HEK293 (cell line): ENCODE measurements around the gene NPFF.

Experiments
- BCL11A ChIP-seq: fragments of 450-650 bp; formaldehyde crosslinking; IDR thresholded peaks from 2 replicates; pipeline ENCODE4 v1.5.1; 2016; ENCODE audit warnings: low read depth, missing biosample characterization, missing genetic modification characterization
- GLIS1 ChIP-seq: fragments of 450-650 bp; formaldehyde crosslinking; IDR thresholded peaks from 2 replicates; pipeline ENCODE4 v1.5.1; 2016; ENCODE audit warnings: missing biosample characterization, missing genetic modification characterization
- KLF1 ChIP-seq: fragments of 450-650 bp; formaldehyde crosslinking; IDR thresholded peaks from 2 replicates; pipeline ENCODE4 v1.5.1; 2016; ENCODE audit warnings: missing biosample characterization, missing genetic modification characterization
- KLF8 ChIP-seq: fragments of 450-650 bp; formaldehyde crosslinking; IDR thresholded peaks from 2 replicates; pipeline ENCODE4 v1.5.1; 2016; ENCODE audit warnings: missing biosample characterization, missing genetic modification characterization
- PRDM1 ChIP-seq: fragments of 450-650 bp; formaldehyde crosslinking; IDR thresholded peaks from 2 replicates; pipeline ENCODE4; 2016; ENCODE audit warnings: missing biosample characterization, missing genetic modification characterization
- SP2 ChIP-seq: fragments of 450-650 bp; formaldehyde crosslinking; IDR thresholded peaks from 2 replicates; pipeline ENCODE4 v1.5.1; 2016; ENCODE audit warnings: missing biosample characterization, missing genetic modification characterization
- SP3 ChIP-seq: fragments of 450-650 bp; formaldehyde crosslinking; IDR thresholded peaks from 2 replicates; pipeline ENCODE4 v1.5.1; 2016; ENCODE audit warnings: missing biosample characterization, missing genetic modification characterization
- ZBTB48 ChIP-seq: fragments of 450-650 bp; formaldehyde crosslinking; IDR thresholded peaks from 2 replicates; pipeline ENCODE4 v1.5.1; 2016; ENCODE audit warnings: missing biosample characterization, missing genetic modification characterization
- ZNF335 ChIP-seq: fragments of 450-650 bp; formaldehyde crosslinking; conservative IDR thresholded peaks from 2 replicates; pipeline ENCODE4 v1.5.1; 2016; ENCODE audit warnings: missing biosample characterization, missing genetic modification characterization
- ZNF510 ChIP-seq: fragments of 450-650 bp; formaldehyde crosslinking; IDR thresholded peaks from 2 replicates; pipeline ENCODE4 v1.5.1; 2018; ENCODE audit warnings: mild to moderate bottlenecking, missing genetic modification characterization, missing biosample characterization; ENCODE audit not compliant: insufficient replicate concordance
- ZNF561 ChIP-seq: fragments of 450-650 bp; IDR thresholded peaks from 2 replicates; pipeline ENCODE4 v1.5.1; 2018; ENCODE audit warnings: missing biosample characterization, missing genetic modification characterization, borderline replicate concordance
- ZNF585B ChIP-seq: fragments of 450-650 bp; formaldehyde crosslinking; IDR thresholded peaks from 2 replicates; pipeline ENCODE4 v1.5.1; 2016; ENCODE audit warnings: missing biosample characterization, missing genetic modification characterization
- ZNF624 ChIP-seq: fragments of 450-650 bp; formaldehyde crosslinking; IDR thresholded peaks from 2 replicates; pipeline ENCODE4 v1.5.1; 2017; ENCODE audit warnings: missing biosample characterization, missing genetic modification characterization
- ZNF777 ChIP-seq: fragments of 450-650 bp; formaldehyde crosslinking; IDR thresholded peaks from 2 replicates; pipeline ENCODE4 v1.5.1; 2017; ENCODE audit warnings: missing biosample characterization, missing genetic modification characterization, borderline replicate concordance
- TF ChIP-seq, protein P1 (sequence below): fragments of 450-650 bp; formaldehyde crosslinking; IDR thresholded peaks from 2 replicates; pipeline ENCODE4 v1.5.1; 2016; ENCODE audit warnings: missing biosample characterization, missing genetic modification characterization, borderline replicate concordance
- TF ChIP-seq, protein P2 (sequence below): fragments of 450-650 bp; formaldehyde crosslinking; IDR thresholded peaks from 2 replicates; pipeline ENCODE4 v1.5.1; 2016; ENCODE audit warnings: missing biosample characterization, missing genetic modification characterization
- TF ChIP-seq, protein P3 (sequence below): fragments of 450-650 bp; formaldehyde crosslinking; IDR thresholded peaks from 2 replicates; pipeline ENCODE4; 2016; ENCODE audit warnings: missing biosample characterization, missing genetic modification characterization
- TF ChIP-seq, protein P4 (sequence below): fragments of 450-650 bp; formaldehyde crosslinking; IDR thresholded peaks from 2 replicates; pipeline ENCODE4 v1.5.1; 2016; ENCODE audit warnings: missing biosample characterization, missing genetic modification characterization
- TF ChIP-seq, protein P5 (sequence below): fragments of 450-650 bp; formaldehyde crosslinking; IDR thresholded peaks from 2 replicates; pipeline ENCODE4 v1.5.1; 2017; ENCODE audit warnings: missing biosample characterization, missing genetic modification characterization
- TF ChIP-seq, protein P6 (sequence below): fragments of 450-650 bp; formaldehyde crosslinking; optimal IDR thresholded peaks from 2 replicates; pipeline ENCODE3; 2016; ENCODE audit warnings: missing biosample characterization, mild to moderate bottlenecking, missing genetic modification characterization
- TF ChIP-seq, protein P7 (sequence below): fragments of 450-650 bp; formaldehyde crosslinking; IDR thresholded peaks from 2 replicates; pipeline ENCODE4 v1.5.1; 2016; ENCODE audit warnings: missing biosample characterization, missing genetic modification characterization, borderline replicate concordance

NPFF gene

DNA sequence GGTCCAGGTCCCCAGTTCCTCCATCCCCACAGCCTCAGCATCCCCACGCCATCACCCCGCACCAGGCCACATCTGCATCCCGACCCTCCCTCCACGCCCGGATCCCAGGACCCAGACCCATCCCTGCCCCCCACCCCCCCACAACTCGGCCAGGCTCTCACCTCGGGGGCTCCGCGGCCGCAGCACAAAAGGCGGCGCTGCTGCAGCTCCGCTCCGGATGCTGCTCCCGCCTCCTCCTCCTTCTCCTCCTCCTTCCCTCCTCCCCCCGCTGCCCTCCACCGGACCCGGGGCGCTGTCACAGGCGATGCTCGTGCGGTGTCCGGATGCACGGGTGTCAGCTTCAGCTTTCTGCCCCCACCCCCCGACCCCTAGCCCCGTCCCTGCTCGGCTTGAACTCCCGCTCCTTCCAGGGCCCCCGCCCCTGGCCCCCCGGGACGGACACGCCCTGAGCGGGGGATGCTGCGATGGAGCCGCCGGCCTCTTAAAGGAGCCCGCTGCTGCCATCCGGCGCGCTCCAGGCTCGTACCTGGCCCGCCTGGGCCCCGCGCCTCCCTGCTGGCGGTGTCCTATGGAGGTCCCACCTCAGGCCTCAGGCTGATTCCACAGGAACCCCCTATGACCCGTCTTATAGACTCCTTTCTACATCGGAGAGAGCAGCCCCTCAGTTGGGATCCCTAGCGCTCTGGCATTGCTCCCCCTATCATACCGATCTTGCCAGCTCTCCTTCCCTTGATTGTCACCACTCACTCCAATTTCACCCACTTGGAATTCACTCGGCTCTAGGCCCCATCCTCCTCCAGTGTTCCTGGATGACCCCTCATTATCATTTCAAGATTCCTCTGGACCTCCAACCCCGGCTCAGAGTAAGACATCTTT lies 7.8 kb downstream of the NPFF start, which contains the start of gene MAP3K12 (continued):
- TF ChIP-seq, protein P1, sequence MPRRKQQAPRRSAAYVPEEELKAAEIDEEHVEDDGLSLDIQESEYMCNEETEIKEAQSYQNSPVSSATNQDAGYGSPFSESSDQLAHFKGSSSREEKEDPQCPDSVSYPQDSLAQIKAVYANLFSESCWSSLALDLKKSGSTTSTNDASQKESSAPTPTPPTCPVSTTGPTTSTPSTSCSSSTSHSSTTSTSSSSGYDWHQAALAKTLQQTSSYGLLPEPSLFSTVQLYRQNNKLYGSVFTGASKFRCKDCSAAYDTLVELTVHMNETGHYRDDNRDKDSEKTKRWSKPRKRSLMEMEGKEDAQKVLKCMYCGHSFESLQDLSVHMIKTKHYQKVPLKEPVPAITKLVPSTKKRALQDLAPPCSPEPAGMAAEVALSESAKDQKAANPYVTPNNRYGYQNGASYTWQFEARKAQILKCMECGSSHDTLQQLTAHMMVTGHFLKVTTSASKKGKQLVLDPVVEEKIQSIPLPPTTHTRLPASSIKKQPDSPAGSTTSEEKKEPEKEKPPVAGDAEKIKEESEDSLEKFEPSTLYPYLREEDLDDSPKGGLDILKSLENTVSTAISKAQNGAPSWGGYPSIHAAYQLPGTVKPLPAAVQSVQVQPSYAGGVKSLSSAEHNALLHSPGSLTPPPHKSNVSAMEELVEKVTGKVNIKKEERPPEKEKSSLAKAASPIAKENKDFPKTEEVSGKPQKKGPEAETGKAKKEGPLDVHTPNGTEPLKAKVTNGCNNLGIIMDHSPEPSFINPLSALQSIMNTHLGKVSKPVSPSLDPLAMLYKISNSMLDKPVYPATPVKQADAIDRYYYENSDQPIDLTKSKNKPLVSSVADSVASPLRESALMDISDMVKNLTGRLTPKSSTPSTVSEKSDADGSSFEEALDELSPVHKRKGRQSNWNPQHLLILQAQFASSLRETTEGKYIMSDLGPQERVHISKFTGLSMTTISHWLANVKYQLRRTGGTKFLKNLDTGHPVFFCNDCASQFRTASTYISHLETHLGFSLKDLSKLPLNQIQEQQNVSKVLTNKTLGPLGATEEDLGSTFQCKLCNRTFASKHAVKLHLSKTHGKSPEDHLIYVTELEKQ, result peak; percentile 60; the same call in 1 of the 2 replicates
- TF ChIP-seq ZBTB48 (tag by site-specific recombination), result peak; percentile 61; the same call in 1 of the 2 replicates
- TF ChIP-seq, protein P2, sequence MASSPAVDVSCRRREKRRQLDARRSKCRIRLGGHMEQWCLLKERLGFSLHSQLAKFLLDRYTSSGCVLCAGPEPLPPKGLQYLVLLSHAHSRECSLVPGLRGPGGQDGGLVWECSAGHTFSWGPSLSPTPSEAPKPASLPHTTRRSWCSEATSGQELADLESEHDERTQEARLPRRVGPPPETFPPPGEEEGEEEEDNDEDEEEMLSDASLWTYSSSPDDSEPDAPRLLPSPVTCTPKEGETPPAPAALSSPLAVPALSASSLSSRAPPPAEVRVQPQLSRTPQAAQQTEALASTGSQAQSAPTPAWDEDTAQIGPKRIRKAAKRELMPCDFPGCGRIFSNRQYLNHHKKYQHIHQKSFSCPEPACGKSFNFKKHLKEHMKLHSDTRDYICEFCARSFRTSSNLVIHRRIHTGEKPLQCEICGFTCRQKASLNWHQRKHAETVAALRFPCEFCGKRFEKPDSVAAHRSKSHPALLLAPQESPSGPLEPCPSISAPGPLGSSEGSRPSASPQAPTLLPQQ (tag by site-specific recombination), result peak; percentile 85
- TF ChIP-seq ZNF624 (tag by site-specific recombination), result no peak
- TF ChIP-seq, protein P3, sequence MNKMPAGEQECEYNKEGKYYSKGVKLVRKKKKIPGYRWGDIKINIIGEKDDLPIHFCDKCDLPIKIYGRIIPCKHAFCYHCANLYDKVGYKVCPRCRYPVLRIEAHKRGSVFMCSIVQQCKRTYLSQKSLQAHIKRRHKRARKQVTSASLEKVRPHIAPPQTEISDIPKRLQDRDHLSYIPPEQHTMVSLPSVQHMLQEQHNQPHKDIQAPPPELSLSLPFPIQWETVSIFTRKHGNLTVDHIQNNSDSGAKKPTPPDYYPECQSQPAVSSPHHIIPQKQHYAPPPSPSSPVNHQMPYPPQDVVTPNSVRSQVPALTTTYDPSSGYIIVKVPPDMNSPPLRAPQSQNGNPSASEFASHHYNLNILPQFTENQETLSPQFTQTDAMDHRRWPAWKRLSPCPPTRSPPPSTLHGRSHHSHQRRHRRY (tag by site-specific recombination), result no peak
- peak; percentile 98 for TF ChIP-seq ZNF777 (tag by site-specific recombination)
- peak; percentile 47; the same call in 1 of the 2 replicates for TF ChIP-seq ZNF335 (tag by site-specific recombination)
- TF ChIP-seq, protein P4, sequence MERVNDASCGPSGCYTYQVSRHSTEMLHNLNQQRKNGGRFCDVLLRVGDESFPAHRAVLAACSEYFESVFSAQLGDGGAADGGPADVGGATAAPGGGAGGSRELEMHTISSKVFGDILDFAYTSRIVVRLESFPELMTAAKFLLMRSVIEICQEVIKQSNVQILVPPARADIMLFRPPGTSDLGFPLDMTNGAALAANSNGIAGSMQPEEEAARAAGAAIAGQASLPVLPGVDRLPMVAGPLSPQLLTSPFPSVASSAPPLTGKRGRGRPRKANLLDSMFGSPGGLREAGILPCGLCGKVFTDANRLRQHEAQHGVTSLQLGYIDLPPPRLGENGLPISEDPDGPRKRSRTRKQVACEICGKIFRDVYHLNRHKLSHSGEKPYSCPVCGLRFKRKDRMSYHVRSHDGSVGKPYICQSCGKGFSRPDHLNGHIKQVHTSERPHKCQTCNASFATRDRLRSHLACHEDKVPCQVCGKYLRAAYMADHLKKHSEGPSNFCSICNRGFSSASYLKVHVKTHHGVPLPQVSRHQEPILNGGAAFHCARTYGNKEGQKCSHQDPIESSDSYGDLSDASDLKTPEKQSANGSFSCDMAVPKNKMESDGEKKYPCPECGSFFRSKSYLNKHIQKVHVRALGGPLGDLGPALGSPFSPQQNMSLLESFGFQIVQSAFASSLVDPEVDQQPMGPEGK (tag by site-specific recombination), result peak; percentile 56; the same call in 1 of the 2 replicates
- TF ChIP-seq, protein P5, sequence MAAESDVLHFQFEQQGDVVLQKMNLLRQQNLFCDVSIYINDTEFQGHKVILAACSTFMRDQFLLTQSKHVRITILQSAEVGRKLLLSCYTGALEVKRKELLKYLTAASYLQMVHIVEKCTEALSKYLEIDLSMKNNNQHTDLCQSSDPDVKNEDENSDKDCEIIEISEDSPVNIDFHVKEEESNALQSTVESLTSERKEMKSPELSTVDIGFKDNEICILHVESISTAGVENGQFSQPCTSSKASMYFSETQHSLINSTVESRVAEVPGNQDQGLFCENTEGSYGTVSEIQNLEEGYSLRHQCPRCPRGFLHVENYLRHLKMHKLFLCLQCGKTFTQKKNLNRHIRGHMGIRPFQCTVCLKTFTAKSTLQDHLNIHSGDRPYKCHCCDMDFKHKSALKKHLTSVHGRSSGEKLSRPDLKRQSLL, result peak; percentile 97
- TF ChIP-seq, protein P6, sequence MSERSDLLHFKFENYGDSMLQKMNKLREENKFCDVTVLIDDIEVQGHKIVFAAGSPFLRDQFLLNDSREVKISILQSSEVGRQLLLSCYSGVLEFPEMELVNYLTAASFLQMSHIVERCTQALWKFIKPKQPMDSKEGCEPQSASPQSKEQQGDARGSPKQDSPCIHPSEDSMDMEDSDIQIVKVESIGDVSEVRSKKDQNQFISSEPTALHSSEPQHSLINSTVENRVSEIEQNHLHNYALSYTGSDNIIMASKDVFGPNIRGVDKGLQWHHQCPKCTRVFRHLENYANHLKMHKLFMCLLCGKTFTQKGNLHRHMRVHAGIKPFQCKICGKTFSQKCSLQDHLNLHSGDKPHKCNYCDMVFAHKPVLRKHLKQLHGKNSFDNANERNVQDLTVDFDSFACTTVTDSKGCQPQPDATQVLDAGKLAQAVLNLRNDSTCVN (tag by site-specific recombination), result peak; percentile 65
- TF ChIP-seq KLF1 (tag by site-specific recombination), result 0 out of 2 replicates have a peak, but pooled peaks have one; percentile 8
- TF ChIP-seq ZNF561 (tag by site-specific recombination), result 0 out of 2 replicates have a peak, but pooled peaks have one; percentile 25
- TF ChIP-seq, protein P7, sequence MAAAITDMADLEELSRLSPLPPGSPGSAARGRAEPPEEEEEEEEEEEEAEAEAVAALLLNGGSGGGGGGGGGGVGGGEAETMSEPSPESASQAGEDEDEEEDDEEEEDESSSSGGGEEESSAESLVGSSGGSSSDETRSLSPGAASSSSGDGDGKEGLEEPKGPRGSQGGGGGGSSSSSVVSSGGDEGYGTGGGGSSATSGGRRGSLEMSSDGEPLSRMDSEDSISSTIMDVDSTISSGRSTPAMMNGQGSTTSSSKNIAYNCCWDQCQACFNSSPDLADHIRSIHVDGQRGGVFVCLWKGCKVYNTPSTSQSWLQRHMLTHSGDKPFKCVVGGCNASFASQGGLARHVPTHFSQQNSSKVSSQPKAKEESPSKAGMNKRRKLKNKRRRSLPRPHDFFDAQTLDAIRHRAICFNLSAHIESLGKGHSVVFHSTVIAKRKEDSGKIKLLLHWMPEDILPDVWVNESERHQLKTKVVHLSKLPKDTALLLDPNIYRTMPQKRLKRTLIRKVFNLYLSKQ (tag by site-specific recombination), result 0 out of 2 replicates have a peak, but pooled peaks have one; percentile 8
- TF ChIP-seq SP3 (tag by site-specific recombination), result peak; percentile 59
- no peak for TF ChIP-seq BCL11A (tag by site-specific recombination)
- TF ChIP-seq PRDM1, result peak; percentile 93
- TF ChIP-seq GLIS1 (tag by site-specific recombination), result peak; percentile 48; the same call in 1 of the 2 replicates
- no peak for TF ChIP-seq KLF8
- no peak for TF ChIP-seq ZNF585B (tag by site-specific recombination)
- TF ChIP-seq ZNF510 (tag by site-specific recombination), result no peak
- TF ChIP-seq SP2 (tag by site-specific recombination), result peak; percentile 63
